Endothelial cell (in vitro differentiated cells): ENCODE measurements around the gene CHN2. TPM values are rescaled to one million over a fixed set of nuclear protein-coding genes. Genes with fewer than 3 reads are reported as not detected.
A peak's percentile ranks its signal among the peaks of the same experiment; 100 is the strongest.

ENCODE experiments used
- DNase-seq: peaks from one replicate; pipeline ENCODE4 v3.0.0; 2021; ENCODE audit warnings: low spot score
- H3K27ac Mint-ChIP-seq: one replicate; pipeline ENCODE4 v1.8.0; 2021; ENCODE audit warnings: mixed read lengths, inconsistent platforms; ENCODE audit not compliant: unreplicated experiment
- H3K27me3 Mint-ChIP-seq: one replicate; pipeline ENCODE4 v1.8.0; 2021; ENCODE audit warnings: mild to moderate bottlenecking, moderate library complexity, mixed read lengths, inconsistent platforms; ENCODE audit not compliant: unreplicated experiment
- H3K36me3 Mint-ChIP-seq: one replicate; pipeline ENCODE4 v1.8.0; 2021; ENCODE audit warnings: mild to moderate bottlenecking, low read depth, mixed read lengths, inconsistent platforms; ENCODE audit not compliant: unreplicated experiment
- H3K4me1 Mint-ChIP-seq: one replicate; pipeline ENCODE4 v1.8.0; 2021; ENCODE audit warnings: mild to moderate bottlenecking, mixed read lengths, inconsistent platforms; ENCODE audit not compliant: unreplicated experiment
- H3K4me3 Mint-ChIP-seq: one replicate; pipeline ENCODE4 v1.8.0; 2021; ENCODE audit warnings: mild to moderate bottlenecking, mixed read lengths, inconsistent platforms; ENCODE audit not compliant: unreplicated experiment
- H3K9me3 Mint-ChIP-seq: one replicate; pipeline ENCODE4 v1.8.0; 2021; ENCODE audit warnings: mixed read lengths, inconsistent platforms; ENCODE audit not compliant: unreplicated experiment
- CTCF ChIP-seq: fragments of 200-600 bp; sonication (generic); IDR thresholded peaks from one replicate; pipeline ENCODE4 v1.5.0; 2021; ENCODE audit warnings: antibody characterized with exemption; ENCODE audit not compliant: unreplicated experiment
- long read RNA-seq: library from polyadenylated mRNA; unstranded; transcript quantifications from one replicate; pipeline ENCODE4 v2.0.0, GENCODE V29; 2020; ENCODE audit not compliant: unreplicated experiment
- total RNA-seq: library from RNA; stranded (reverse); fragmentation: NEBNext Ultra II Directional; extraction: Animal tissue kit (Norgen Biotek cat#: 25700); gene quantifications from one replicate; pipeline ENCODE4 v1.2.1, GENCODE V29; 2021; ENCODE audit not compliant: unreplicated experiment

Gene CHN2
- 3.4 TPM for total RNA-seq
- long read RNA-seq, partial matches to known transcripts = 0 of 1 reads
- long read RNA-seq, other reads (novel, unspliced or antisense) = 0 of 1 reads

- Mint-ChIP-seq H3K4me1 (peaks cover 10% of the 10 kb centered on the region), H3K36me3 (no peaks in the 10 kb centered on the region), H3K9me3 (no peaks in the 10 kb centered on the region), H3K27me3 (peaks cover 12% of the 10 kb centered on the region), H3K27ac (no peak within 1 kb of the TSS), H3K4me3 (peak within 1 kb of the TSS; percentile 88)
- TF ChIP-seq CTCF = no peak
- DNase-seq = peak; percentile 52
These were observed at the start of gene CHN2 for GRCh38 chr7:29194594-29195427. CHN2 (plus strand) TSS chr7:29194775.

GRCh38 chr7:29145553-29146056, 49.0 kb upstream of the CHN2 start:
- H3K27ac Mint-ChIP-seq = no peak overlapping the region
- no peak for TF ChIP-seq CTCF

GRCh38 chr7:29146057-29146706, 48.4 kb upstream of the CHN2 start, which contains the start of gene CPVL:
CPVL (minus strand) TSS chr7:29146537; CDS start chr7:29121061, 25,476 bp downstream.
- H3K36me3 Mint-ChIP-seq = no peaks in the 10 kb centered on the region
- peaks cover 15% of the 10 kb centered on the region for H3K4me1 Mint-ChIP-seq
- no peaks in the 10 kb centered on the region for H3K27me3 Mint-ChIP-seq
- H3K4me3 Mint-ChIP-seq = peak within 1 kb of the TSS; percentile 96
- peak; percentile 41 for DNase-seq
- no peak within 1 kb of the TSS for H3K27ac Mint-ChIP-seq
- no peak for TF ChIP-seq CTCF
- H3K9me3 Mint-ChIP-seq = no peaks in the 10 kb centered on the region

More at GRCh38 chr7:29145553-29146056, 49.0 kb upstream of the CHN2 start:
- Mint-ChIP-seq H3K27me3 (no peaks in the 10 kb centered on the region), H3K4me3 (peak overlapping the region; percentile 96), H3K4me1 (peaks cover 21% of the 10 kb centered on the region), H3K36me3 (no peaks in the 10 kb centered on the region), H3K9me3 (no peaks in the 10 kb centered on the region)
- DNase-seq = no peak

GRCh38 chr7:29146888-29147609, 47.5 kb upstream of the CHN2 start:
- no peak overlapping the region for H3K27ac Mint-ChIP-seq
- TF ChIP-seq CTCF = no peak
- no peaks in the 10 kb centered on the region for H3K9me3 Mint-ChIP-seq
- no peak for DNase-seq
- H3K4me1 Mint-ChIP-seq = peaks cover 15% of the 10 kb centered on the region
- no peaks in the 10 kb centered on the region for H3K36me3 Mint-ChIP-seq
- no peaks in the 10 kb centered on the region for H3K27me3 Mint-ChIP-seq
- peak overlapping the region; percentile 96 for H3K4me3 Mint-ChIP-seq
